DMS53 treated with DMSO at 0.1 percent for 48 hours (cell line): Measurements from ENCODE around the gene ADAMTS9.

Experiments used
- DNase-seq: peaks from one replicate; lab custom pipeline; 2025; ENCODE audit not compliant: unreplicated experiment; lab: John Stamatoyannopoulos, UW

Gene ADAMTS9, protein sequence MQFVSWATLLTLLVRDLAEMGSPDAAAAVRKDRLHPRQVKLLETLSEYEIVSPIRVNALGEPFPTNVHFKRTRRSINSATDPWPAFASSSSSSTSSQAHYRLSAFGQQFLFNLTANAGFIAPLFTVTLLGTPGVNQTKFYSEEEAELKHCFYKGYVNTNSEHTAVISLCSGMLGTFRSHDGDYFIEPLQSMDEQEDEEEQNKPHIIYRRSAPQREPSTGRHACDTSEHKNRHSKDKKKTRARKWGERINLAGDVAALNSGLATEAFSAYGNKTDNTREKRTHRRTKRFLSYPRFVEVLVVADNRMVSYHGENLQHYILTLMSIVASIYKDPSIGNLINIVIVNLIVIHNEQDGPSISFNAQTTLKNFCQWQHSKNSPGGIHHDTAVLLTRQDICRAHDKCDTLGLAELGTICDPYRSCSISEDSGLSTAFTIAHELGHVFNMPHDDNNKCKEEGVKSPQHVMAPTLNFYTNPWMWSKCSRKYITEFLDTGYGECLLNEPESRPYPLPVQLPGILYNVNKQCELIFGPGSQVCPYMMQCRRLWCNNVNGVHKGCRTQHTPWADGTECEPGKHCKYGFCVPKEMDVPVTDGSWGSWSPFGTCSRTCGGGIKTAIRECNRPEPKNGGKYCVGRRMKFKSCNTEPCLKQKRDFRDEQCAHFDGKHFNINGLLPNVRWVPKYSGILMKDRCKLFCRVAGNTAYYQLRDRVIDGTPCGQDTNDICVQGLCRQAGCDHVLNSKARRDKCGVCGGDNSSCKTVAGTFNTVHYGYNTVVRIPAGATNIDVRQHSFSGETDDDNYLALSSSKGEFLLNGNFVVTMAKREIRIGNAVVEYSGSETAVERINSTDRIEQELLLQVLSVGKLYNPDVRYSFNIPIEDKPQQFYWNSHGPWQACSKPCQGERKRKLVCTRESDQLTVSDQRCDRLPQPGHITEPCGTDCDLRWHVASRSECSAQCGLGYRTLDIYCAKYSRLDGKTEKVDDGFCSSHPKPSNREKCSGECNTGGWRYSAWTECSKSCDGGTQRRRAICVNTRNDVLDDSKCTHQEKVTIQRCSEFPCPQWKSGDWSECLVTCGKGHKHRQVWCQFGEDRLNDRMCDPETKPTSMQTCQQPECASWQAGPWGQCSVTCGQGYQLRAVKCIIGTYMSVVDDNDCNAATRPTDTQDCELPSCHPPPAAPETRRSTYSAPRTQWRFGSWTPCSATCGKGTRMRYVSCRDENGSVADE (N-terminal part only)

DNA sequence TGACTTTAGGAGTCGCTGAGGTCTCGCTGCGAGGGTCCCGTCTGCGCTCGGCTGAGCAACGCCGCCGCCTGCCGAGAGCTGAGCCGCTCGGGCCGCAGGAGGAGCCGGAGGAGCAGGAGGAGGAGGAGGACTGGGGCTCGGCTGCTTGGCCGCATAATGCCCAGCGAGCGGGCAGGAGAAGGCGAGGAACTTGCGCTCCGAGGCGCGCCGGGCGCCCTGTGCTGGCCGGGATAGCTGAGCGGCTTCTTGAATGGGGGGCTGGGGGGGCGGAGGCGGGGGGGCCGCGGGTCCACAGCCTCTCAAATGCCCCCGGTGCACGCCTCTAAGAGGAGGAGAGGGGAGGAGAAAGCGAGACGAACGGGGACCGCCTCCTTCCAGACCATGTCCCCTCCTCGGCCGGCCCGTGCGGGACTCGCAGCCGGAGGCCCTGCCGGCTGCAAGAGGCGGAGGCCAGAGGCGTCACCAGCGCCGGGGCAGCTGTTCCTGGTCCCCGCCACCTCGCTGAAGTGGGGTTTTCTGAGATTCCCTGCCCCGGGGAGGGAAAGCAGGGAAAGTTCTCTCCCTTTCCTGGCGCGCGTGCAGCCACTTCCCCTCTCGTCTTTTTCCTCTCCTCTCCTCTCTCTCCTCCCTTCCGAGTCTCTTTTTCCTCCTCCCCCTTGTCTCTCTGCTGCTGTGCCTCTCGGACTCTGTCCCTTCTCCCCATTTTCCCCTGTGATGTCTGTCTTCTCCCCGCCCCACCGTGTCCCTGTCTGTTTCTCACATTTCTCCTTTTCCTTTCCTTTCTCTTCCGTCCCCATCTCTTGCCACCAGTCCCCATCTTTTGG, at the start of gene ADAMTS9:
TSS of gene ADAMTS9 (minus strand) at position 220 of the 824 bp plus-strand sequence. CDS start 343 bp downstream, outside the sequence.
- DNase-seq, result no peak

DNA sequence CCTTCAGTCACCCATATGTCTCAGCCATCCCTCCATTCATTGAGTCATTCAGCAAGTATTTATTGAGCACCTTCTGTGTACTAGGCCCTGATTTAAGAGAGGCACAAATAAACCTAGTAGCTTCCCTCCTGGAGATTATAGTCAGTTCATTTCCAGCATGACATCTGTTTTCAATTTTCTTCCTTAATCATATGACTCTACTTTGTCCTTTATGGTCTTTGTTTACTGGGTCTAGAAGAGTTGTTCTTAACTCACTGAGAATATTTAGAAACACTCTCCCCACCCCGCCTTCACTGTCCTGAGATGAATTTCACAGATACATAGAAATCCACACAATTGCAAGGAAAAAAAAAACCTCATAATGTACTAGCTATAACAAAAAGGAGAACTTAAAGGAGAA, 44.8 kb upstream of the ADAMTS9 start:
- no peak for DNase-seq

DNA sequence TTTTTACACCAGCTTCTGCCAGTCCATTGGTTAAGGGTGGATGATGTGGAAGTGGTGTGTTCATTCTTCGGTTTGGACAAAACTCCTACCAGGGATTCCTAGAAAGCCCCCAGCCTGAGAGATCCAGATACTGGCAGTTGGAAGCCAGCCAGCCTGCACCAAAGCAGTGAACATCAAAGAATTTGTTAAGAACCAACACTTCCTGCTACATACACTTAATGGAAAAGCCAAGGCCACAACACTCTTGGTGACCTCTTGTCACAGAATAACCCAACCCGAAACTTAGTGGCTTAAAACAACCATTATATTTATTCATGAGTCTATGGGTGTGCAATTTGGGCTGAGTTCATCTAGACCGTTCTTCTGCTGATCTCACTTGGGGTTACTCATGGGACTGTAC, 42.9 kb upstream of the ADAMTS9 start:
- DNase-seq, result no peak

DNA sequence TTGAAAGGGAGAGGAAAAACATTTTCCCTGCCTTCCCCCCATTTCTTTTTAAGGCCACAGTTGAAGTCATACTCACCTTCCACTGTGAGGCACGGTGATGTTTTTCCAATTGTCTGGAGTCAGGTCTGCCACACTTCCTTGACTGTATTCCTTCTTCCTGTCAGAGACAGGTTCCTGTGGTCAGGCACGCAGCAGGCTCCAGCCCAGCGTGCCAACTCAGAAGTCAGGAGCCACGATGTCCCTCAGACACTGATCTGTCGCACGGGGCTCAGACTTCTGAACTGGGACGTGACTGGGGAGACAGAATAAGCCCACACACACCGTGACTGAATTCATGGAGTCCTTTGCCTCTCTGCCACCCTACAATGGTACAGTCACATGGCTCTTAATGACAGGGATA, 41.2 kb upstream of the ADAMTS9 start:
- DNase-seq, result no peak

DNA sequence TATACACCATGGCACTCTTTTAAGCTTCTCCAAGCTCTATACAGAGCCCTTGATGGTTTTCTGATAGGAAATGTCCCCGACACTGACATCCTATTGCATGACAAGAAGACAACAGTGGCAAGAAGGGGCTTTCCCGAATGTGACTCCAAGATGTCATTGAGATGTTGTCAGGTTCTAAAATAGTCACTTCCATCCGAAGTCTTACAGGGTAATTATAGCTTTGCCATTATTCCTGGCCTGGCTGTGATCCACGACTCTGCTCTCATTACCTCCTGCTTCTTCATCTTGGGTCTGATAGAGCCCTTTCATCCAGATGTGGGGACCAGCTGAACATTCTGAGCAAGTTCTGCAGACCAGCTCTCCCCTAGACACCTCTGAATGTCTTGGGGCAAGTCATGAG, 40.6 kb upstream of the ADAMTS9 start:
- DNase-seq, result no peak

DNA sequence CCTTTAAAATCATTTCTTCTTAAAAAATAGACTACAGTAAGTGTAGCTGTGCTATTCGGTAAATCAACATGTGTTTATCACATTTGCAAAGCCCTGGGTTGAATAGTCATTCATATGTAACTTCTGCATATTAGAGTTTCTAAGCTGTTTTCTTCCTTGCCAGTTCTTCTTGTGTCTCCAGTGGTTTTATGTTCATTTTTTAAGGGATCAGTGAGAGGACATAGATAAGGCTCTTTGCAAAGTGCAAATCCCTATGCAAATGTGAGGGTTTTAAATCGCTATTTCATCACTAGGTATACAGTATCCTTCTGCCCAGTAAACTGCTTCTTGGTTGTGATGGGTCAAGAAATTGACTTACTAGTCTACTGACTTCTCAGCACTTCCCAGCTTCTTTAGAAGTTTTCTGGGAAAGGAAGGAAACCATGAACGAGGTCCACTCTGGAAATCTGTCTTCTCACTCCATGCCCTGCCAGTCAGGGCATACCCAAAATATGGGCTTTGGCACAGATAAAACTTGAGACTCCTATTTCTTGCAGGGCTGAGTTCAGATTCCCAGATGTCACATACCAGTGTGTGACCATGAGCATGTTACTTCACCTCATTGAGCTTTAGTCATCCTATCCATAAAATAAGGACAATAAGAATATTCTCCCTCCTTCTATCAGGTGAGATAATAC, 38.8 kb upstream of the ADAMTS9 start:
- no peak for DNase-seq

DNA sequence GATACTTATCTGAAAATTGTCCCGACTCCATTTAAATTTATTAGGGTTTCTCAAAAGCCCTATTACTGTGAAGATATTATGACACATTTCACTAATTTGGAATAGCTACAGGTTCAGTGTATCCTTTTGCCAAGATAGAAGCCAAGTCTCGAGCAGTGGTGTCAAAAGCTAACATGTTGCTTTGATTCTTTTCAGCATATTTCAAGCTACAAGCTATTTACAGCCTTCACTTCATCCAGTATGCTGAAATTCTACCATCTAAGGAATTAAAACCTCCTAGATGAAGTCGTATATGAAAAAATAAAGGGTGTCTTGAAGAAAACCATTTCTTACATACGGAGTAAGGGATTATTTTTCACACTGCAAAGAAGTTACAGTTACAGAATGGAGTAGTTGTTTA, 31.2 kb upstream of the ADAMTS9 start:
- DNase-seq, result no peak

DNA sequence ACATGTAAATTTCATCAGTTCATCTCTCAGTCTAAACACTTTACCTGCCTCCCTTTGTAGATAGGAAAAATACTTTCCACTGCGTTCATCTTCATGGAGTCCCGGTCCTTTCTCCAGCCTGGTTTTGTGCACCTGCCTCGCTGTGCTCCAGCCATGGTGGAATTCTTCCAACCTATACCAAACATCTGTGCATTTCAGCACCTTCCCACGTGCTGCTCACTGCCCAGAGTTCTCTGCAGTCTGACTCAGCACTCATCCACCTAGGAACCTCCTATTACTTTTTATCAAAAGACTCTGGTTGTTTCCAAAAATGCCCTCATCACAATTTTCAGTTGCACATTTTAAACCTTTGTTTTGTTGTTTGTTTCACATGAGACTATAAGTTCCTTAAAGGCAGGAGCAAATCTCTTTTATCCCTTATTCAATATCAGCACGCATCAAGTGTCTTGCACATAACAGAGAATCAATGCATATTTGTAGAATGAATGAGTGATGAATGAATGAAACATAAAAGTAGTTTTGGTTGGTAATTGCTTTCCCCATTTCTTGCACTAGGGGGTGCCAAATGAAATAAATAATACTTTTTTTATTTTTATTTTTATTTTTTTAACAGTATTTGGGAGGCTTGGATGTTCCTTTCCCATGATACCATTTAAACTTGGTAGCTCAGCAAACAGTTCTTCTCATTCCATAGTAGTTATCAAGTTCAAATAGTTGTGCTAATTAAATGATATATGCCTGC, 30.2 kb upstream of the ADAMTS9 start:
- no peak for DNase-seq

DNA sequence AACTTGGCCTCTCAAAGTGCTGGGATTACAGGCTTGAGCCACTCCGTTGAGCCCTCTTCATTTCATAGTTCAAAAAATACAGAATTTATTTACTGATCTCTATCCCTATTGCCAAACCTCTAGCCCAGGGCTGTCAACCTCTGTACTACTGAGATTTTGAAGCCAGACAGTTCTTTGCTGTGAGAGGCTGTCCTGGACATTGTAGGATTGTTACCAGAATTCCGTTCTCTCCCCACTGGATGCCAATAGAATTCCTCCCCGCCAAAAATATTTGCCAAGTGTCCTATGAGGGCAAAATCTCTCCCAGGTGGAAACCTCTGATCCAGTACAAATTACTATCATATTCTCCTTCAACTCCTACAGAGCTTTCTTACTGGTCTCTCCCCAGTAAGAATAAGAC, 29.6 kb upstream of the ADAMTS9 start:
- no peak for DNase-seq

DNA sequence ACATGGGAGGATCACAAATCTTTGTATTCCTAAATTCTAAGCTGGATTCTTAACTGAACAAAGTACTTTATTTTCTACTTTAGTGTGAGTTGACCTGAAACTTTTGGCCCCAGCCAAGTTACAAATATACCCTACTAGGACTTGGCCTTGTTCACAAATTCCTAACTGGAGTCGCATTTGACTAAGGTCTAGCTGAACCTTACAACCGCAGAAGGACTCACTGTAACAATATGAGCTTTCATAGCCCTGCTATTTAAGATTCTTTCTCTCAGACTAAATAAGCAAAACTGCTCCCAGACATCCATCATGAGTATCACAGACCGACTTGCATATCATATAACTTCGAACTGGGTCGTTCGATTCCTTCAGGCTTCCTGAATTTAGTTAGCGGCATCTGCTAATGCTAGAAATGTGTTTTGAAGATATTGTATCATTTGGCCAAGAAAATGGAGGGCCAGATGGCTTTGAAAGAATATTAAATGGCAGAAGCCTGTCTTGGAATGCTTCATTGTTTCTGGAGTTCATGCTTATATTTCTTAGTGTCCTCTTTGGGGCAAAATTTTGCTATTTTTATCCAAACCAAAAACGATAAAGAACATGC, 28.4 kb upstream of the ADAMTS9 start:
- no peak for DNase-seq

DNA sequence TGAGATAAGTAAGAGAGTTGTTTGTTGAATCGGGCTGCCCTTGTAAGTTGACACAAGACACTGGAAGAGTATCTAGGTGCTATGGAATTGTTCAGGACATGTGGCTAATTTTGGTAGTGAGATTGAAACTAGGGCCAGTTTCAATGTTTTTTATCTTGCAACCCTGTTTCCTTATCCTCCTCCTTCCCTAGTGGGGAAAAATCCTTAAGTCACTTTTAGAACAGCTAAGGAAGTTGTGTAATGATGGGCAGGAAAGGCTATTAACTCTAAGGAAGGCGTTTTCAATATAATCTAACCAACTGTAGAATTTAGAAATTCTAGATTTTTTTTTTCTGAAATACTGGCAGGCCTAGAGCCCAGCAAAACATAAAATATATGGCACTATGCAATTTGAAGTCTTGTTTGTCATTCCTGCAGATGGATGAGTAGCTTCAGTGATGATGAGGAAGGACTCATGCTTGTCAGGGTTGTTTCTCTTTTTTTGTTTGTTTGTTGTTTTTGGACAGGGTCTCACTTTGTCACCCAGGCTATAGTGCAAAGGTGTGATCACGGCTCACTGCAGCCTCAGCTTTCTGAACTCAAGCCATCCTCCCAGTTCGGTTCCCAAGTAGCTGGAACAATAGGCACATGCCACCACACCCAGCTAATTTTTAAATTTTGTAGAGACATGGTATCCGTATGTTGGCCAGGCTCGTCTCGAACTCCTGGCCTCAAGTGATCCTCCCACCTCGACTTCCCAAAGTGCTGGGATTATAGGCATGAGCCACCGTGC, 27.6 kb upstream of the ADAMTS9 start:
- DNase-seq, result no peak

DNA sequence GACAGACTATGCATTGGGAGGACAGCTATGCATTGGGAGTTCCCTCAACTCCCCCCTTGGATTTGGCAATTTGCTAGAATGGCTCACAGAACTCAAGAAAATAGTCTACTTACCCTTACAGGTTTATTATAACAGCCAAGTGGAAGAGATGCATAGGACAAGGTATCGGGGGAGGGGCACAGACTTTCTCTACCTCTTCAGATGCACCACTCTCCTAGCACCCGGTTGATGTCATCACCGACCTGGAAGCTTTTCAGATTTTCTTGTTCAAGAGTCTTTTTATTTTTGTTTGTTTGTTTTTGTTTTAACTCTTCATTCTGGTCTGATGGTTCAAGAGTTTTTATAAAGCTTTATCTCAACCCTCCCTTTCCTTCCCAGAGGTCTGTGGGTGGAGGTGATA, 20.7 kb upstream of the ADAMTS9 start:
- DNase-seq, result no peak

DNA sequence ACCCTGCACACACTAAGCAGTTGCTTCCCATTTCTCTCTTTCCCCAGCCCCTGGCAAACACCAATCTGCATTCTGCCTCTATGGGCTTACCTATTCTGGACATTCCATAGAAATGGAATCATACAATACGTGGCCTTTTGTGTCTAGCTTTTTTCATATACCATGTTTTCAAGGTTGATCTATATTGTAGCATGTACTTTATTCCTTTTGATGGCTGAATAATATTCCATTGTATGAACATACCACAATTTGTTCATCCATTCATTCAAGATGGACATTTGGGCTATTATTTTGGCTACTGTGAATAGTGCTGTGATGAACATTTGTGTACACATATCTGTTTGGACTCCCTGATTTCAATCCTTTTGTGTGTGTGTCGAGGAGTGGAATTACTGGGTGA, 18.1 kb upstream of the ADAMTS9 start:
- DNase-seq, result no peak

DNA sequence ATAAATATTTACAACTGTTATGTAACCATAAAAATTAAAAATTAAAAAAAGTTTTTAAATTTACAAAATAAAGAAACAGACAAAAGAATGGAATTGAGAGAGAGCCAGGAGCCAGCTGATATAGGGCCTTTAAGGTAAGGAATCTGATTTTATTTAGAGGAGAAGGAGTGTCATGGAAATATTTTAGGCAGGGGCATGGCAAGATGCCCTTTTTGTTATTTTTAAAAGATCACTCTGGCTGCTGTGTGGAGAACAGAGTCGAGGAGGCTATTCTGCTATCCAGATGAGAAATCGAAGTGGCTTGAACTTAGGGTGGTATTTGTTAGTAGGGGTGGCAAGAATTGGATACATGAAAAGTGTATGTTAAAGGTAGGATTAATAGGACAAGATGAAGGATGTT, 9.1 kb upstream of the ADAMTS9 start:
- no peak for DNase-seq

DNA sequence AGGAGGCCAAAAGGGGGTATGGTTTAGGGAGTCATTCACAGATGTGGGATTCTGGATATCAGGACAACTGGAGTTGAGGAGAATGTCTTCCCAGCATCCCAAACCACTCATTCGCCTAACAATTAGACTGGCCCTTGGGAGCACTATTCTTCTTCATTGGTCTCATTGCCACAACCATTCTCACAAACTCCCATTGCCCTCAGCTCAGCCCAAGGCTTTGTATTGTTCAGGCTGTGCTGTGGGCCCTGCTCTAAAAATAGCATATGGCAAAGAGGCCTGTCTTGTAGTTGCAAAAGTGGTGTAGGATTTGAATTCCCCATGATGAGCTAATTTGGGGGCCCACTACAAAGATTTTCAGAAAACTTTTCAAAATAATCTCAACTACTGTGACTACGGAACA, 6.3 kb upstream of the ADAMTS9 start:
- no peak for DNase-seq

DNA sequence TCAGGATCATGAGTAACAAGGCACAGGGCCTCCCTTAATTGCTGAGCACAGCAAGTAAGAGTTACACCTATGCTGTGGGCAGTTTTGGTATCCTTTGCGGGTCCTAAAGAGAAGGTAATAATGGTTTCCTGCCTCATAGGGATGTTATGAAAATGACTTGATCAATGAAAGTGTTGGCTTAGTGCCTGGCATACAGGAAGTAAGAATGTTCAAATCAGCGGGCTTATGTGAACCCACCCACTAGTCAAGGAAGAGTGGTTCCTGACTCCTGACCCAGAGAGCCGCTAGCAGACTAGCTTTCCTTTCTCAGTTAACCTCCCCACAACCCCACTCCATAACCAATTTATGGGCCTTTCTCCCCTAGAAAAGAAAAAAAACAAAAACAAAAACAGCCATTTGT, 5.2 kb upstream of the ADAMTS9 start:
- DNase-seq, result no peak

DNA sequence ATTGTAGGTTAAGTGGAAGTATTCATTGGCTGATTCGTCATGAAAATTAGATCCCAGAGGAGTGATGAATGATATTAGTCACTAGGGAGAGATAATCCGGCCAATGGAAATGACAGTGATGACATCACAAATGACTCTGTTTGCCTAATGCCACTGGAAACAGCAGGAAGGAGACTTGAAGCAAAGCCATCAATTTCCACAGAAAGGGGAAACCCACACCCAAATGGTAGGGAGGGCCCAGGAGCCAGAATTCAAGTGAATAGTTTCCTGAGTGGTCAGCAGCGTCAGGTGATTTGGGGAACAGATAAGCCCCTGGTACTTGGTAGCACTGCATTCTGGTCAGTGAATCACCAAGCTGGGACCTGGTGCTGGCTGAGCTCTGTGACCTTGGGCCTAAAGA, 3.3 kb upstream of the ADAMTS9 start:
- DNase-seq, result no peak

DNA sequence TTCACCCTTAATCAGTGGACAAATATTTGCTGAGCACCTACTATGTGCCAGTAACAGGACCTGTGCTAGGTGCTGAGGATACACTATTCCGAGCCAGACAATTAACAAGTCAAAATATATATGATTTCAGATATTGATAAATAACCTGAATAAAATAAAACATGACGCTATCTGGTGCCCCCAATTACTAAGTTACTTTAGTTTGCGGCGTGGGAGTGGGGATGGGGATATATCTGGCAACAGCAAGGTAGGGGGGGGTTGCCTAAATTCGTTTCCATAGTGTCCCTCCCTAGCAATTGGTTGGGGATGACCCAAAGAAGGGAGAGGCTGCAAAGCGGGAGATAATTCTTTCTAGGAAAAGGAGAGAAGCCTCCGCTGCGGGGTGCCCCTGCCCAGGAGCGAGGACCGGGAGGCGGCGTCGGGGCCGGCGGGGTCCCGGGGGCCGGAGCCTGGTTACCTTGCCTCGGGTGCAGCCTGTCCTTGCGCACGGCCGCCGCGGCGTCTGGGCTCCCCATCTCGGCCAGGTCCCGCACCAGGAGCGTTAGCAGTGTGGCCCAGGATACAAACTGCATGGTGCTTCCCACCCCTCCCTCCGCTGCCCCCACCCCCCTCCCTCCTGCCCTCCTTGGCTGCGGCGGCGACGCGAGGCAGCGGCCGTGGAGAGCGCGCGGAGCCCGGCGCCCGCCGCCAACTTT, 567 bp downstream of the ADAMTS9 start:
- DNase-seq, result no peak
